HepG2 (cell line): Measurements from ENCODE around the gene EEFSEC. TPM values are rescaled to one million over a fixed set of nuclear protein-coding genes. Genes with fewer than 3 reads are reported as not detected.

ENCODE experiments used
- ATAC-seq: fragments of 200-7000 bp; cut with Tn5 transposase; 3 replicates; pipeline ENCODE4 v1.9.1; 2020; ENCODE audit warnings: mild to moderate bottlenecking, moderate library complexity
- BruUV-seq: library from RNA; stranded (reverse); fragments of 400-500 nt; replicated peaks from 2 replicates; lab custom pipeline; 2021; lab: Mats Ljungman, UMichigan
- CTCF ChIA-PET: fragments of 300-600 bp; formaldehyde crosslinking; extraction: SDS; loops from one replicate; lab custom pipeline; 2021; ENCODE audit warnings: low total read pairs, inconsistent platforms, low intra/inter-chr PET ratio; lab: Yijun Ruan, JAX
- POLR2A ChIA-PET: fragments of 350-600 bp; sonication (Branson Sonifier 250); formaldehyde crosslinking; loops from one replicate; lab custom pipeline; 2020; ENCODE audit warnings: antibody characterized with exemption, inconsistent platforms; lab: Yijun Ruan, JAX
- DNase-seq: peaks from one replicate; pipeline ENCODE4 v3.0.0-alpha.2; 2015; ENCODE audit warnings: low spot score
- FAIRE-seq: peaks from 3 replicates; lab custom pipeline; 2011; peaks lifted over from hg19 to GRCh38; lab: Jason Lieb, UNC
- H2AFZ ChIP-seq: one replicate; pipeline ENCODE4 v1.6.1; 2011; ENCODE audit warnings: low read length, inconsistent platforms
- H3K27ac ChIP-seq: fragments of 300-600 bp; 3 replicates; pipeline ENCODE4 v1.8.0; 2011; ENCODE audit warnings: mixed run types, mild to moderate bottlenecking, mixed read lengths, low read length, inconsistent platforms; ENCODE audit not compliant: insufficient read depth; ENCODE audit errors: extremely low read length
- H3K27me3 ChIP-seq, 2 experiments: fragments of 200-600 bp in 1 of 2; 2 replicates in 1 of 2; 3 replicates in 1 of 2; pipeline versions ENCODE4 v1.6.0 to v1.8.0; 2011; ENCODE audit warnings: low read length in 2 of 2, mild to moderate bottlenecking in 2 of 2, moderate library complexity in 2 of 2, inconsistent platforms in 1 of 2; ENCODE audit not compliant: insufficient read depth in 2 of 2, control insufficient read depth in 1 of 2
- H3K36me3 ChIP-seq, 2 experiments: fragments of 200-600 bp in 1 of 2; replicated peaks in 1 of 2; 2 replicates in 1 of 2; 3 replicates in 1 of 2; pipeline versions ENCODE4 v1.5.1 to v1.8.0; 2011; ENCODE audit warnings: low read length in 2 of 2, inconsistent platforms in 1 of 2; ENCODE audit not compliant: insufficient read depth in 2 of 2, control insufficient read depth in 1 of 2
- H3K4me1 ChIP-seq: 2 replicates; pipeline ENCODE4 v1.5.1; 2012; ENCODE audit warnings: low read length, inconsistent platforms; ENCODE audit not compliant: insufficient read depth
- H3K4me2 ChIP-seq: 2 replicates; pipeline ENCODE4 v1.6.0; 2011; ENCODE audit warnings: low read depth, low read length, inconsistent platforms
- H3K4me3 ChIP-seq, 3 experiments: fragments of 200-600 bp in 1 of 3; sonication (generic), shearing (Covaris generic) in 1 of 3; replicated peaks in 1 of 3; 2 replicates each; pipeline ENCODE4 v1.5.1; 2011 to 2016; ENCODE audit warnings: low read length in 3 of 3, inconsistent platforms in 2 of 3, low read depth in 2 of 3, mild to moderate bottlenecking in 2 of 3, control low read depth in 1 of 3, mixed read lengths in 1 of 3; ENCODE audit not compliant: insufficient read depth in 1 of 3
- H3K79me2 ChIP-seq: one replicate; pipeline ENCODE4 v1.6.1; 2011; ENCODE audit warnings: low read length, inconsistent platforms; ENCODE audit not compliant: insufficient read depth
- H3K9ac ChIP-seq: 2 replicates; pipeline ENCODE4 v1.6.0; 2011; ENCODE audit warnings: mild to moderate bottlenecking, low read depth, low read length, inconsistent platforms; ENCODE audit not compliant: insufficient read depth
- H3K9me3 ChIP-seq: 2 replicates; pipeline ENCODE4 v1.5.1; 2012; ENCODE audit warnings: mild to moderate bottlenecking, low read length
- H4K20me1 ChIP-seq: 2 replicates; pipeline ENCODE4 v1.6.0; 2011; ENCODE audit warnings: inconsistent platforms, mild to moderate bottlenecking, low read length, moderate library complexity; ENCODE audit not compliant: insufficient read depth
- CENPX ChIP-seq: sonication (generic); formaldehyde crosslinking; IDR thresholded peaks from 2 replicates; pipeline ENCODE4 v1.9.0; 2021; ENCODE audit warnings: mild to moderate bottlenecking, missing genetic modification reagents, moderate library complexity
- HDAC1 ChIP-seq: sonication (generic); formaldehyde crosslinking; IDR thresholded peaks from 2 replicates; pipeline ENCODE4 v1.5.1; 2020; ENCODE audit warnings: mild to moderate bottlenecking, missing genetic modification reagents
- RORA ChIP-seq: sonication (generic); formaldehyde crosslinking; IDR thresholded peaks from 2 replicates; pipeline ENCODE4 v1.5.0; 2020; ENCODE audit warnings: mild to moderate bottlenecking, missing genetic modification reagents, moderate library complexity
- SMC3 ChIP-seq: IDR thresholded peaks from 2 replicates; pipeline ENCODE4 v1.6.1; 2011; ENCODE audit warnings: low read length, improper control_type of control experiment
- STAG1 ChIP-seq: sonication (generic); formaldehyde crosslinking; IDR thresholded peaks from 2 replicates; pipeline ENCODE4 v1.4.0; 2020; ENCODE audit warnings: missing genetic modification reagents
- XRCC5 ChIP-seq: fragments of 200-400 bp; formaldehyde crosslinking; optimal IDR thresholded peaks from 2 replicates; pipeline ENCODE3; 2017; ENCODE audit warnings: mild to moderate bottlenecking, low read length
- ZNF263 ChIP-seq: sonication (generic); formaldehyde crosslinking; IDR thresholded peaks from 2 replicates; pipeline ENCODE4 v1.4.0; 2020; ENCODE audit warnings: missing genetic modification reagents
- ZNF337 ChIP-seq: sonication (generic); formaldehyde crosslinking; IDR thresholded peaks from 2 replicates; pipeline ENCODE4 v1.5.1; 2020; ENCODE audit warnings: missing genetic modification reagents, low read depth, mild to moderate bottlenecking, borderline replicate concordance
- ZNF543 ChIP-seq: sonication (generic); formaldehyde crosslinking; IDR thresholded peaks from 2 replicates; pipeline ENCODE4 v1.4.0; 2020; ENCODE audit warnings: mild to moderate bottlenecking, missing genetic modification reagents
- ZSCAN22 ChIP-seq: sonication (generic); formaldehyde crosslinking; IDR thresholded peaks from 2 replicates; pipeline ENCODE4 v1.4.0; 2020; ENCODE audit warnings: mild to moderate bottlenecking, missing genetic modification reagents
- WGBS: methylation state at CpG from one replicate; pipeline ENCODE4 v1.1.6; 2017; ENCODE audit warnings: low lambda C conversion rate; 5-methylcytosine and 5-hydroxymethylcytosine counted together
- in situ Hi-C: cut with HindIII; loops from 2 replicates; pipeline ENCODE4 v1.10.0; 2017; ENCODE audit warnings: low pct_unique_long_range_greater_than_20kb; ENCODE audit not compliant: extremely low pct_ligation_motif_present
- intact Hi-C: fragments of 100-400 bp; cut with micrococcal nuclease; formaldehyde crosslinking; loops from one replicate; pipeline ENCODE4 v1.10.0; 2022; ENCODE audit not compliant: unreplicated experiment
- polyA plus RNA-seq, 8 experiments: library from polyadenylated mRNA; depleted of rRNA in 3 of 8; stranded (reverse) in 7 of 8; unstranded in 1 of 8; fragments of >200 nt; fragmentation: Illumina TruSeq in 4 of 8; extraction: Trizol in 4 of 8; gene quantifications; 2 replicates each; pipeline versions ENCODE4 v1.2.1 to v1.2.3, GENCODE V29; 2011 to 2016; ENCODE audit warnings: low read depth in 4 of 8, missing spikeins in 1 of 8, mixed read lengths in 1 of 8; ENCODE audit not compliant: insufficient read depth in 1 of 8
- total RNA-seq, 5 experiments: library from RNA; depleted of rRNA; stranded (reverse); fragments of >200 nt; fragmentation: Illumina TruSeq; extraction: Trizol; gene quantifications; 2 replicates each; pipeline ENCODE4 v1.2.3, GENCODE V29; 2016; ENCODE audit warnings: low read depth in 1 of 5
- TF ChIP-seq, protein P1 (sequence below): sonication (generic); formaldehyde crosslinking; IDR thresholded peaks from 2 replicates; pipeline ENCODE4 v1.4.0; 2020; ENCODE audit warnings: missing genetic modification reagents
- TF ChIP-seq, protein P2 (sequence below): sonication (generic); formaldehyde crosslinking; IDR thresholded peaks from 2 replicates; pipeline ENCODE4 v1.4.0; 2020; ENCODE audit warnings: missing genetic modification reagents, borderline replicate concordance
- TF ChIP-seq, protein P3 (sequence below), 2 experiments: sonication (generic) in 1 of 2; formaldehyde crosslinking in 1 of 2; IDR thresholded peaks; 2 replicates each; pipeline versions ENCODE4 v1.6.1 to v1.9.0; 2014 to 2022; ENCODE audit warnings: antibody characterized with exemption in 1 of 2, borderline replicate concordance in 1 of 2, inconsistent platforms in 1 of 2, low read depth in 1 of 2, missing genetic modification reagents in 1 of 2

Gene EEFSEC
- total and polyA plus RNA-seq, 2 of the 13 experiments (the other 11 are each of a cell fraction or from before 2014, with no cell fraction given) = 6.4 to 24.2 TPM

DNA sequence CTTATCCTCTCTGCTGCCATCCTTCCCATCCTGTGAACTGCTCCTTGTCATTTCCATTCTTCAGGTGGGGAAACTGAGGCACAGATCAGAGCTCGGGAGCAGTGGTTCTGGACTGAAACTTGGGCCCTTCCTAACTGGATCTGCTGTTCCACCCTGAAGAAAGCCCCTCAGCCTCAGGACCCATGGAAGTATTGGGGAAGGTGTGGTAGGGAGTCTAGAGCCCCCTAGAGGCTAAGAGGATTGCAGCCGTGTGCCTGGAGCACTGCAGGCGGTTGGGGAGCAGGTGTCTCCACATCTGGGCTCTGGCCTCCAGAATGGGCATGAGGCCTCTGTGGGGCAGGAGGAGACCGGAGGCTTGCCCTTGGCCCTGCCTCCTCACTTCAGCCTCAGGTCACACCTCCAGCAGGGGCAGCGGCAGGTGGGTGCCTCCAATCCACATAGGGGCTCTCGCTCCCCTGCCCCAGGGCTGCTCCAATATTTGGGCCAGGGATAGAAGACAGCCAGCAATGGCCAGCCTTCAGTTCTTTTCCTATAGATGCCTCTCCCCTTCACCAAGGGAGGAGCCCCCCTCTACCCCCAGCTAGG lies 285.3 kb downstream of the EEFSEC start (continued):
- TF ChIP-seq, protein P1, sequence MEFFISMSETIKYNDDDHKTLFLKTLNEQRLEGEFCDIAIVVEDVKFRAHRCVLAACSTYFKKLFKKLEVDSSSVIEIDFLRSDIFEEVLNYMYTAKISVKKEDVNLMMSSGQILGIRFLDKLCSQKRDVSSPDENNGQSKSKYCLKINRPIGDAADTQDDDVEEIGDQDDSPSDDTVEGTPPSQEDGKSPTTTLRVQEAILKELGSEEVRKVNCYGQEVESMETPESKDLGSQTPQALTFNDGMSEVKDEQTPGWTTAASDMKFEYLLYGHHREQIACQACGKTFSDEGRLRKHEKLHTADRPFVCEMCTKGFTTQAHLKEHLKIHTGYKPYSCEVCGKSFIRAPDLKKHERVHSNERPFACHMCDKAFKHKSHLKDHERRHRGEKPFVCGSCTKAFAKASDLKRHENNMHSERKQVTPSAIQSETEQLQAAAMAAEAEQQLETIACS (CRISPR knock-in tag) = no peak
- TF ChIP-seq STAG1 (peak; percentile 45), CENPX (CRISPR knock-in tag) (no peak), ZNF337 (CRISPR knock-in tag) (no peak), XRCC5 (peak; percentile 24), SMC3 (no peak), RORA (CRISPR knock-in tag) (no peak), ZNF543 (CRISPR knock-in tag) (no peak), HDAC1 (CRISPR knock-in tag) (no peak), ZNF263 (peak; percentile 82)
- TF ChIP-seq, protein P2, sequence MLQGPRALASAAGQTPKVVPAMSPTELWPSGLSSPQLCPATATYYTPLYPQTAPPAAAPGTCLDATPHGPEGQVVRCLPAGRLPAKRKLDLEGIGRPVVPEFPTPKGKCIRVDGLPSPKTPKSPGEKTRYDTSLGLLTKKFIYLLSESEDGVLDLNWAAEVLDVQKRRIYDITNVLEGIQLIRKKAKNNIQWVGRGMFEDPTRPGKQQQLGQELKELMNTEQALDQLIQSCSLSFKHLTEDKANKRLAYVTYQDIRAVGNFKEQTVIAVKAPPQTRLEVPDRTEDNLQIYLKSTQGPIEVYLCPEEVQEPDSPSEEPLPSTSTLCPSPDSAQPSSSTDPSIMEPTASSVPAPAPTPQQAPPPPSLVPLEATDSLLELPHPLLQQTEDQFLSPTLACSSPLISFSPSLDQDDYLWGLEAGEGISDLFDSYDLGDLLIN (CRISPR knock-in tag) = no peak
- TF ChIP-seq, all 625 proteins: peak for 4

DNA sequence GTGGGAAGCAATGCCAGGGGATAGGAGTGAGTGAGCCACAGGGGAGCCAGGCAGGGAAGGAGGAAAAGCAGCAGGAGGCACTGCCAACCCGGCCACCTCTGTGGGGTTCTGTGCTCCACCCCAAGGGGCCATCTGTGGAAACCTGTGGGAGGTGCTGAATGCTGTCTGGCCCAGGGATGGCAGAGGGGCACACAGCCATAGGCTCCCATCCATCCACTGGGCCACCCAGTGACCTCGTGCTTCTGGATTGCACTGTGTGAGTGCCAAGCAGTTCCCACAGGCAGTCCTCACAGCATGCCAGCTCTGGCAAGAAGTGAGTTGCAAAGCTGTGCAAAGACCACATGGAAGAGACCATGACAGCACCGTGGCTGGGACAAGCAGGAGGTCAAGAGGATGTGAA lies 285.9 kb downstream of the EEFSEC start:
- ATAC-seq = no peak
- intact Hi-C loops = no loop called here
- H3K9me3 ChIP-seq = no peaks in the 10 kb centered on the region
- H3K79me2 ChIP-seq = no peaks in the 10 kb centered on the region
- H3K27me3 ChIP-seq = peaks cover 10 to 72% of the 10 kb centered on the region in 2 experiments
- ChIA-PET POLR2A (no interaction called here), CTCF (no interaction called here)
- no peak overlapping the region for H3K27ac ChIP-seq
- no peak overlapping the region for H3K9ac ChIP-seq
- in situ Hi-C loops = no loop called here
- WGBS = 7% methylated on average over 3 of the region's 3 CpGs
- H3K4me1 ChIP-seq = no peaks in the 10 kb centered on the region
- H2AFZ ChIP-seq = no peak overlapping the region
- no peaks in the 10 kb centered on the region for H3K36me3 ChIP-seq
- H4K20me1 ChIP-seq = no peaks in the 10 kb centered on the region
- no TSS peak for BruUV-seq
- no peak overlapping the region for H3K4me3 ChIP-seq
- H3K4me2 ChIP-seq = no peak overlapping the region
- no peak for DNase-seq
- no peak for FAIRE-seq
- TF ChIP-seq, protein P3, sequence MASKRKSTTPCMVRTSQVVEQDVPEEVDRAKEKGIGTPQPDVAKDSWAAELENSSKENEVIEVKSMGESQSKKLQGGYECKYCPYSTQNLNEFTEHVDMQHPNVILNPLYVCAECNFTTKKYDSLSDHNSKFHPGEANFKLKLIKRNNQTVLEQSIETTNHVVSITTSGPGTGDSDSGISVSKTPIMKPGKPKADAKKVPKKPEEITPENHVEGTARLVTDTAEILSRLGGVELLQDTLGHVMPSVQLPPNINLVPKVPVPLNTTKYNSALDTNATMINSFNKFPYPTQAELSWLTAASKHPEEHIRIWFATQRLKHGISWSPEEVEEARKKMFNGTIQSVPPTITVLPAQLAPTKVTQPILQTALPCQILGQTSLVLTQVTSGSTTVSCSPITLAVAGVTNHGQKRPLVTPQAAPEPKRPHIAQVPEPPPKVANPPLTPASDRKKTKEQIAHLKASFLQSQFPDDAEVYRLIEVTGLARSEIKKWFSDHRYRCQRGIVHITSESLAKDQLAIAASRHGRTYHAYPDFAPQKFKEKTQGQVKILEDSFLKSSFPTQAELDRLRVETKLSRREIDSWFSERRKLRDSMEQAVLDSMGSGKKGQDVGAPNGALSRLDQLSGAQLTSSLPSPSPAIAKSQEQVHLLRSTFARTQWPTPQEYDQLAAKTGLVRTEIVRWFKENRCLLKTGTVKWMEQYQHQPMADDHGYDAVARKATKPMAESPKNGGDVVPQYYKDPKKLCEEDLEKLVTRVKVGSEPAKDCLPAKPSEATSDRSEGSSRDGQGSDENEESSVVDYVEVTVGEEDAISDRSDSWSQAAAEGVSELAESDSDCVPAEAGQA (IDR thresholded peaks at IDR 0.05; ENCODE audit: low read depth) = no peak
- TF ChIP-seq, protein P3 (CRISPR knock-in tag; IDR thresholded peaks at IDR 0.05; ENCODE audit: borderline replicate concordance) = no peak
- no peak for TF ChIP-seq ZSCAN22 (CRISPR knock-in tag)
